GM21360 (cell line): ENCODE data around the gene LCE2C.
"Not testable (repeated sequence)": the region's sequence is repeated elsewhere in the genome, so short reads cannot be mapped to it uniquely, and the experiment has no call there.

Source experiments
- ATAC-seq: cut with Tn5 transposase; IDR thresholded peaks from one replicate; pipeline ENCODE4 v1.9.1; 2021; ENCODE audit warnings: mild to moderate bottlenecking, moderate library complexity; ENCODE audit not compliant: unreplicated experiment

LCE2C gene

GRCh38 chr1:152674983-152675382 is at the start of gene LCE2C:
LCE2C (plus strand) TSS chr1:152675279; CDS start chr1:152676016, 737 bp downstream.
- not testable (repeated sequence) for ATAC-seq

GRCh38 chr1:152626744-152627143 is 48.3 kb upstream of the LCE2C start:
- no peak for ATAC-seq

GRCh38 chr1:152630596-152630995 is 44.5 kb upstream of the LCE2C start:
- no peak for ATAC-seq

GRCh38 chr1:152640351-152640750 is 34.7 kb upstream of the LCE2C start:
- no peak for ATAC-seq

GRCh38 chr1:152643945-152644344 is 31.1 kb upstream of the LCE2C start:
- ATAC-seq, result no peak

GRCh38 chr1:152645146-152645545 is 29.9 kb upstream of the LCE2C start:
- no peak for ATAC-seq

- no peak for ATAC-seq
Measured at GRCh38 chr1:152646656-152647055, 28.4 kb upstream of the LCE2C start.

GRCh38 chr1:152654110-152654509 is 21.0 kb upstream of the LCE2C start:
- no peak for ATAC-seq

GRCh38 chr1:152656459-152656858 is 18.6 kb upstream of the LCE2C start:
- ATAC-seq, result no peak

- no peak for ATAC-seq
Measured at GRCh38 chr1:152657677-152658076, 17.4 kb upstream of the LCE2C start.

GRCh38 chr1:152658649-152659048 is 16.4 kb upstream of the LCE2C start:
- ATAC-seq, result no peak

- ATAC-seq, result no peak
Measured at GRCh38 chr1:152663098-152663497, 12.0 kb upstream of the LCE2C start, which contains the start of gene LCE2D. LCE2D (plus strand) TSS chr1:152663380; CDS start chr1:152664106, 726 bp downstream.

- not testable (repeated sequence) for ATAC-seq
Measured at GRCh38 chr1:152666171-152666570, 8.9 kb upstream of the LCE2C start.

GRCh38 chr1:152667648-152668047 is 7.4 kb upstream of the LCE2C start:
- ATAC-seq, result no peak

- ATAC-seq, result no peak
Measured at GRCh38 chr1:152673016-152673415, 2.1 kb upstream of the LCE2C start.

GRCh38 chr1:152679459-152679858 is 4.4 kb downstream of the LCE2C start:
- ATAC-seq, result no peak

- ATAC-seq, result no peak
Measured at GRCh38 chr1:152681616-152682015, 6.5 kb downstream of the LCE2C start.

GRCh38 chr1:152683846-152684245 is 8.8 kb downstream of the LCE2C start:
- ATAC-seq, result no peak

GRCh38 chr1:152685823-152686222 is 10.7 kb downstream of the LCE2C start, which contains the start of gene LCE2B:
LCE2B (plus strand) TSS chr1:152686123; CDS start chr1:152686844, 721 bp downstream.
- ATAC-seq, result not testable (repeated sequence)

GRCh38 chr1:152697701-152698600 is 22.9 kb downstream of the LCE2C start, which contains the start of gene LCE2A:
LCE2A (plus strand) TSS chr1:152698345; CDS start chr1:152698902, 557 bp downstream.
- ATAC-seq, result no peak

GRCh38 chr1:152699746-152700145 is 24.7 kb downstream of the LCE2C start:
- ATAC-seq, result no peak

GRCh38 chr1:152707860-152708259 is 32.8 kb downstream of the LCE2C start, which contains the start of gene LCE4A:
LCE4A (plus strand) TSS chr1:152708160; CDS start chr1:152709076, 916 bp downstream.
- ATAC-seq, result no peak
